Stimulated activated naive CD8-positive, alpha-beta T cell treated with anti-CD3 and anti-CD28 coated beads, Interleukin-15, amount 100 ng/mL, for 72 hours (primary cell): ENCODE measurements around the gene PFN3.
A peak's percentile ranks its signal among the peaks of the same experiment; 100 is the strongest.

ENCODE experiments used
- ATAC-seq: fragments of 150-1000 bp; cut with Tn5 transposase; 2 replicates; pipeline ENCODE4 v1.10.0; 2021; ENCODE audit warnings: mild to moderate bottlenecking, moderate library complexity
- DNase-seq, 2 donors: peaks; one replicate each; pipeline ENCODE4 v3.0.0; 2021 to 2022
- H3K27ac Mint-ChIP-seq, 2 donors: one replicate each; pipeline ENCODE4 v1.8.0; 2022; ENCODE audit warnings: mild to moderate bottlenecking in 2 of 2, mixed read lengths in 2 of 2, moderate library complexity in 2 of 2
- H3K27me3 Mint-ChIP-seq: one replicate; pipeline ENCODE4 v1.8.0; 2022; ENCODE audit warnings: mixed read lengths
- H3K4me1 Mint-ChIP-seq: one replicate; pipeline ENCODE4 v1.8.0; 2022; ENCODE audit warnings: mild to moderate bottlenecking, mixed read lengths
- H3K4me3 Mint-ChIP-seq, 2 donors: one replicate each; pipeline ENCODE4 v1.8.0; 2022; ENCODE audit warnings: mild to moderate bottlenecking in 2 of 2, mixed read lengths in 2 of 2, moderate library complexity in 1 of 2
- H3K9me3 Mint-ChIP-seq, 2 donors: one replicate each; pipeline ENCODE4 v1.8.0; 2022; ENCODE audit warnings: mixed read lengths in 2 of 2

PFN3 gene

GRCh38 chr5:177357146-177357458, 43.4 kb downstream of the PFN3 start:
- no peak for ATAC-seq
- DNase-seq, result no peak
- Mint-ChIP-seq H3K27ac (peak overlapping the region in 1 of 2 donors; percentile 79), H3K9me3 (peaks cover 11 to 14% of the 10 kb centered on the region in 2 donors), H3K27me3 (no peaks in the 10 kb centered on the region), H3K4me3 (peak overlapping the region; percentile 90 to 94), H3K4me1 (peaks cover 76% of the 10 kb centered on the region)

GRCh38 chr5:177356746-177357145, 43.7 kb downstream of the PFN3 start:
- Mint-ChIP-seq H3K27ac (peak overlapping the region in 1 of 2 donors; percentile 21), H3K4me3 (peak overlapping the region; percentile 90 to 94)

GRCh38 chr5:177355868-177356168, 44.6 kb downstream of the PFN3 start:
- H3K4me1 Mint-ChIP-seq, result peaks cover 66% of the 10 kb centered on the region
- ATAC-seq (no peak), DNase-seq (no peak)
- no peaks in the 10 kb centered on the region for H3K27me3 Mint-ChIP-seq
- H3K27ac Mint-ChIP-seq, result no peak overlapping the region
- H3K4me3 Mint-ChIP-seq, result no peak overlapping the region
- peaks cover 11 to 14% of the 10 kb centered on the region in 2 donors for H3K9me3 Mint-ChIP-seq

More at GRCh38 chr5:177356746-177357145, 43.7 kb downstream of the PFN3 start:
- peaks cover 75% of the 10 kb centered on the region for H3K4me1 Mint-ChIP-seq
- no peak for DNase-seq
- peaks cover 11 to 14% of the 10 kb centered on the region in 2 donors for H3K9me3 Mint-ChIP-seq
- ATAC-seq, result no peak
- H3K27me3 Mint-ChIP-seq, result no peaks in the 10 kb centered on the region

GRCh38 chr5:177355162-177355867, 45.1 kb downstream of the PFN3 start:
- Mint-ChIP-seq H3K27ac (no peak overlapping the region), H3K4me3 (no peak overlapping the region), H3K4me1 (peaks cover 64% of the 10 kb centered on the region), H3K27me3 (no peaks in the 10 kb centered on the region), H3K9me3 (peaks cover 11 to 14% of the 10 kb centered on the region in 2 donors)
- ATAC-seq (no peak), DNase-seq (no peak)

GRCh38 chr5:177354711-177355110, 45.8 kb downstream of the PFN3 start:
- DNase-seq, result no peak
- ATAC-seq, result no peak
- Mint-ChIP-seq H3K4me3 (no peak overlapping the region), H3K27me3 (no peaks in the 10 kb centered on the region), H3K4me1 (peaks cover 64% of the 10 kb centered on the region), H3K27ac (no peak overlapping the region), H3K9me3 (peaks cover 11 to 14% of the 10 kb centered on the region in 2 donors)

GRCh38 chr5:177354256-177354655, 46.2 kb downstream of the PFN3 start:
- Mint-ChIP-seq H3K9me3 (peaks cover 11 to 14% of the 10 kb centered on the region in 2 donors), H3K4me3 (no peak overlapping the region), H3K4me1 (peaks cover 64% of the 10 kb centered on the region), H3K27me3 (no peaks in the 10 kb centered on the region), H3K27ac (no peak overlapping the region)
- ATAC-seq (no peak), DNase-seq (no peak)

- H3K27ac Mint-ChIP-seq, result no peak overlapping the region
- DNase-seq (no peak), ATAC-seq (no peak)
- H3K9me3 Mint-ChIP-seq, result peaks cover 11 to 14% of the 10 kb centered on the region in 2 donors
- peak overlapping the region in 1 of 2 donors; percentile 33 for H3K4me3 Mint-ChIP-seq
- H3K27me3 Mint-ChIP-seq, result no peaks in the 10 kb centered on the region
- peaks cover 65% of the 10 kb centered on the region for H3K4me1 Mint-ChIP-seq
These were observed 47.4 kb downstream of the PFN3 start for GRCh38 chr5:177353093-177353492.

- Mint-ChIP-seq H3K27ac (peak within 1 kb of the TSS; percentile 100), H3K9me3 (peaks cover 11 to 14% of the 10 kb centered on the region in 2 donors), H3K4me1 (peaks cover 64% of the 10 kb centered on the region), H3K27me3 (no peaks in the 10 kb centered on the region), H3K4me3 (peak within 1 kb of the TSS; percentile 97 to 99)
- peak; percentile 89 to 94 for DNase-seq
- ATAC-seq, result peak; percentile 98
These were observed 48.8 kb downstream of the PFN3 start, which contains the start of gene LMAN2 for GRCh38 chr5:177351392-177352329. TSS of gene LMAN2 (minus strand) at chr5:177351668. CDS start at chr5:177351647, 21 bp downstream.

- H3K4me3 Mint-ChIP-seq, result peak overlapping the region; percentile 97 to 99
- H3K27ac Mint-ChIP-seq, result peak overlapping the region; percentile 100
- H3K4me1 Mint-ChIP-seq, result peaks cover 64% of the 10 kb centered on the region
- ATAC-seq (no peak), DNase-seq (no peak)
- H3K27me3 Mint-ChIP-seq, result no peaks in the 10 kb centered on the region
- peaks cover 11 to 14% of the 10 kb centered on the region in 2 donors for H3K9me3 Mint-ChIP-seq
These were observed 49.6 kb downstream of the PFN3 start for GRCh38 chr5:177350776-177351391.
